Fibroblast of lung (primary cell): Measurements from ENCODE around the gene XRN2. TPM values are rescaled to one million over a fixed set of nuclear protein-coding genes. Genes with fewer than 3 reads are reported as not detected.

Experiments
- DNase-seq, 2 donors: peaks; one replicate each; pipeline versions ENCODE4 v3.0.0 to v3.0.0-alpha.2; 2010; ENCODE audit warnings: low read depth in 2 of 2
- H2AFZ ChIP-seq: 2 replicates; pipeline ENCODE4 v1.5.1; 2012; ENCODE audit warnings: low read length, control low read depth, inconsistent platforms
- H3K27ac ChIP-seq: 2 replicates; pipeline ENCODE4 v1.5.1; 2011; ENCODE audit warnings: low read length, control low read depth; ENCODE audit not compliant: insufficient read depth
- H3K27me3 ChIP-seq: 2 replicates; pipeline ENCODE4 v1.5.1; 2011; ENCODE audit warnings: mild to moderate bottlenecking, low read length; ENCODE audit not compliant: control insufficient read depth, insufficient read depth
- H3K36me3 ChIP-seq: 2 replicates; pipeline ENCODE4 v1.5.1; 2011; ENCODE audit warnings: low read length; ENCODE audit not compliant: control insufficient read depth, insufficient read depth
- H3K4me1 ChIP-seq: 2 replicates; pipeline ENCODE4 v1.5.1; 2011; ENCODE audit warnings: low read length; ENCODE audit not compliant: control insufficient read depth, insufficient read depth; ENCODE audit errors: extremely low read depth
- H3K4me2 ChIP-seq: 2 replicates; pipeline ENCODE4 v1.5.1; 2011; ENCODE audit warnings: low read length, control low read depth; ENCODE audit not compliant: insufficient read depth; ENCODE audit errors: extremely low read depth
- H3K4me3 ChIP-seq, 4 experiments: fragments of 200-600 bp in 1 of 4; sonication (generic) in 1 of 4; replicated peaks in 1 of 4; 2 replicates each; pipeline ENCODE4 v1.5.1; 2011 to 2016; ENCODE audit warnings: low read length in 4 of 4, low read depth in 3 of 4, mild to moderate bottlenecking in 3 of 4, control low read depth in 2 of 4, inconsistent platforms in 1 of 4, mixed read lengths in 1 of 4; ENCODE audit not compliant: insufficient read depth in 1 of 4; ENCODE audit errors: control extremely low read depth in 1 of 4
- H3K79me2 ChIP-seq: 2 replicates; pipeline ENCODE4 v1.5.1; 2012; ENCODE audit warnings: mild to moderate bottlenecking, low read length, inconsistent platforms; ENCODE audit not compliant: control insufficient read depth, insufficient read depth
- H3K9ac ChIP-seq: 2 replicates; pipeline ENCODE4 v1.5.1; 2011; ENCODE audit warnings: mild to moderate bottlenecking, low read length, control low read depth; ENCODE audit not compliant: insufficient read depth
- H3K9me3 ChIP-seq: 2 replicates; pipeline ENCODE4 v1.5.1; 2012; ENCODE audit warnings: low read depth, low read length; ENCODE audit not compliant: control insufficient read depth, insufficient read depth
- H4K20me1 ChIP-seq: 2 replicates; pipeline ENCODE4 v1.5.1; 2011; ENCODE audit warnings: low read length; ENCODE audit not compliant: control insufficient read depth, insufficient read depth; ENCODE audit errors: extremely low read depth
- CTCF ChIP-seq, 2 donors: IDR thresholded peaks in 1 of 2; conservative IDR thresholded peaks in 1 of 2; 1 replicate in 1 of 2; 2 replicates in 1 of 2; pipeline ENCODE4 v1.5.1; 2011 to 2012; ENCODE audit warnings: low read length in 2 of 2, control low read depth in 1 of 2, inconsistent platforms in 1 of 2, low read depth in 1 of 2, mild to moderate bottlenecking in 1 of 2
- EZH2 ChIP-seq: IDR thresholded peaks from 2 replicates; pipeline ENCODE4 v1.5.1; 2012; ENCODE audit warnings: low read length, control low read depth, mild to moderate bottlenecking; ENCODE audit errors: missing control alignments
- polyA plus RNA-seq, 2 donors: library from polyadenylated mRNA; depleted of rRNA in 1 of 2; stranded (reverse) in 1 of 2; unstranded in 1 of 2; fragments of >200 nt; gene quantifications; 2 replicates each; pipeline ENCODE4 v1.2.1, GENCODE V29; 2011 to 2012; ENCODE audit warnings: missing spikeins in 1 of 2
- total RNA-seq: library from RNA; depleted of rRNA; stranded (reverse); fragments of >200 nt; gene quantifications from 2 replicates; pipeline ENCODE4 v1.2.1, GENCODE V29; 2014

XRN2 gene
- total and polyA plus RNA-seq, 2 donors (not counting 1 experiment from before 2014, with no cell fraction given) = 99.3 to 99.6 TPM

DNA sequence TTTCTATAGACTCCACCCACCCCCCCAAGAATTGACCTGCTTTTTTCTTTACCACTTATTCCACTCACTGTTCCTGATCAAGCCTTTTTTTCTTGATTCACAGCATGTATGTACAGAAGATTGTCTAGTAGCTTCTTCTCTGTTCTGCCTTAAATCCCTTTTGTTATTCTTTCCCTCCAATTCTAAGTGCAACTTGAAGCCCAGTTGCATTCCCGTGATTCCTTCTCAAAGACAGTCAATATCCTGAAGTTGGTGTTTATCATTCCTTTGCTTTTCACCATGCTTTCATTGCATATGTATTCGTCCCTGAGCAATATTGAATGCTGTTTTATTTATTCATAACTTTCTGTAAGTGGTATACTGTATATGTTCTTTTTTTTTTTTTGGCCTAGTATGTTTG is 21.0 kb downstream of the XRN2 start:
- DNase-seq = peak in 1 of 2 donors; percentile 26
- Histone ChIP-seq H3K36me3 (no peaks in the 10 kb centered on the region), H3K9ac (no peak overlapping the region), H3K9me3 (no peaks in the 10 kb centered on the region), H3K27ac (no peak overlapping the region), H2AFZ (no peak overlapping the region), H3K4me3 (no peak overlapping the region), H3K79me2 (peaks cover 91% of the 10 kb centered on the region), H3K4me1 (peaks cover 2% of the 10 kb centered on the region), H3K27me3 (no peaks in the 10 kb centered on the region), H3K4me2 (no peak overlapping the region), H4K20me1 (no peaks in the 10 kb centered on the region)
- TF ChIP-seq CTCF (conservative IDR thresholded peaks at IDR 0.05 in 1 of 2, IDR thresholded peaks at IDR 0.05 in 1 of 2; ENCODE audit: low read depth in 1 of 2, low read length in 2 of 2) (no peak), EZH2 (no peak)

- Histone ChIP-seq H3K4me2 (no peak overlapping the region), H2AFZ (no peak overlapping the region), H3K9ac (no peak overlapping the region), H3K4me1 (peaks cover 2% of the 10 kb centered on the region), H3K27ac (no peak overlapping the region), H3K9me3 (no peaks in the 10 kb centered on the region), H3K36me3 (no peaks in the 10 kb centered on the region), H3K27me3 (no peaks in the 10 kb centered on the region), H3K4me3 (no peak overlapping the region), H4K20me1 (no peaks in the 10 kb centered on the region), H3K79me2 (peaks cover 81% of the 10 kb centered on the region)
- peak in 1 of 2 donors; percentile 24 for DNase-seq
- TF ChIP-seq EZH2 (no peak), CTCF (conservative IDR thresholded peaks at IDR 0.05 in 1 of 2, IDR thresholded peaks at IDR 0.05 in 1 of 2; ENCODE audit: low read depth in 1 of 2, low read length in 2 of 2) (no peak)
Measured at GRCh38 chr20:21325296-21325695, 22.2 kb downstream of the XRN2 start.

DNA sequence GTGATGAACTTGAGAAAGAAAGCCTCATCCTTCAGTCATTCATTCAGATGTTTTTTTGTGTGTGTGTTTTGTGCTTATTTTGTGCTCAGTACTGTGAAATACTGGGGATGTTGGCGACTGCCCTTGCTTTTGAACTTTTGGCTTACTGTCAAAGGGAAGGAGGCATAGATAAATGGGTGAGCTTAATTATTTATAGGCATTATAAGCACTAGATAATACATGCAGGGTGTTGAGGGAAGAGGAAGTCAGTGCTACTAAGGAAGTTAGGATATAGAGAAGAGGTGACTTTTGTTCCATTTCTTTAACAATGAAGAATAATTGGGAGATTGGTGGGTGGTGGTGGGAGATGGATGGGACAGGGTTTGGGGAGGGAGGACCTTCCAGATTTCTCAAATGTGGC is 23.6 kb downstream of the XRN2 start:
- H3K27ac ChIP-seq = no peak overlapping the region
- TF ChIP-seq CTCF (conservative IDR thresholded peaks at IDR 0.05 in 1 of 2, IDR thresholded peaks at IDR 0.05 in 1 of 2; ENCODE audit: low read depth in 1 of 2, low read length in 2 of 2) (no peak), EZH2 (no peak)
- no peak overlapping the region for H2AFZ ChIP-seq
- no peaks in the 10 kb centered on the region for H3K27me3 ChIP-seq
- no peak overlapping the region for H3K4me2 ChIP-seq
- H3K4me1 ChIP-seq = peaks cover 2% of the 10 kb centered on the region
- H3K9me3 ChIP-seq = no peaks in the 10 kb centered on the region
- H3K9ac ChIP-seq = no peak overlapping the region
- H3K79me2 ChIP-seq = peaks cover 68% of the 10 kb centered on the region
- DNase-seq = no peak
- H3K36me3 ChIP-seq = no peaks in the 10 kb centered on the region
- H3K4me3 ChIP-seq = no peak overlapping the region
- no peaks in the 10 kb centered on the region for H4K20me1 ChIP-seq
